Measurements from ENCODE around the gene LAMC3.

Gene LAMC3

GRCh38 chr9:131048332-131048731, 39.4 kb downstream of the LAMC3 start:
- no peak overlapping the region for H3K18ac ChIP-seq (ENCODE audit: low read length)
- no peak overlapping the region for H4K8ac ChIP-seq (ENCODE audit: low read depth, low read length)
- H2BK15ac ChIP-seq (replicated peaks; ENCODE audit: low read depth) = no peak overlapping the region
- H3K9ac ChIP-seq (ENCODE audit: low read length) = no peak overlapping the region
- no peak overlapping the region for H4K5ac ChIP-seq (ENCODE audit: low read length)
- H3K4me3 ChIP-seq (ENCODE audit: low read length) = no peak overlapping the region
- H3K4me2 ChIP-seq (ENCODE audit: low read length) = no peak overlapping the region
- H3K4me1 ChIP-seq (ENCODE audit: control insufficient read depth, low read depth, low read length) = no peaks in the 10 kb centered on the region
- H3K4ac ChIP-seq (ENCODE audit: low read depth, low read length) = no peak overlapping the region
- no peaks in the 10 kb centered on the region for H3K36me3 ChIP-seq (ENCODE audit: control insufficient read depth, insufficient read depth, low read length)
- no peak overlapping the region for H3K23ac ChIP-seq (ENCODE audit: low read length)
- H2AK5ac ChIP-seq (ENCODE audit: low read length) = no peak overlapping the region
- no peak overlapping the region for H2BK120ac ChIP-seq (ENCODE audit: low read depth, low read length)
- H2BK5ac ChIP-seq (ENCODE audit: low read length) = no peak overlapping the region
- H3K79me1 ChIP-seq (ENCODE audit: low read length) = no peaks in the 10 kb centered on the region
- H3K79me2 ChIP-seq (ENCODE audit: control insufficient read depth, insufficient read depth, low read length) = no peaks in the 10 kb centered on the region
- DNase-seq = no peak
- H3K27me3 ChIP-seq (ENCODE audit: insufficient read depth, low read length, poor library complexity) = no peaks in the 10 kb centered on the region
- no peak overlapping the region for H3K27ac ChIP-seq (ENCODE audit: low read depth, low read length)
- no peak overlapping the region for H3K56ac ChIP-seq (ENCODE audit: low read length)
- WGBS (ENCODE audit: extremely low coverage, insufficient coverage, low lambda C conversion rate) = no CpG with 5 or more reads among the region's 6 CpGs

GRCh38 chr9:131048820-131049219, 39.8 kb downstream of the LAMC3 start:
- Histone ChIP-seq H3K79me2 (ENCODE audit: control insufficient read depth, insufficient read depth, low read length) (no peaks in the 10 kb centered on the region), H4K5ac (ENCODE audit: low read length) (no peak overlapping the region), H3K18ac (ENCODE audit: low read length) (no peak overlapping the region), H3K36me3 (ENCODE audit: control insufficient read depth, insufficient read depth, low read length) (no peaks in the 10 kb centered on the region), H2BK15ac (replicated peaks; ENCODE audit: low read depth) (no peak overlapping the region), H3K4me3 (ENCODE audit: low read length) (no peak overlapping the region), H2AK5ac (ENCODE audit: low read length) (no peak overlapping the region), H3K79me1 (ENCODE audit: low read length) (no peaks in the 10 kb centered on the region), H3K4ac (ENCODE audit: low read depth, low read length) (no peak overlapping the region), H3K4me2 (ENCODE audit: low read length) (no peak overlapping the region), H4K8ac (ENCODE audit: low read depth, low read length) (no peak overlapping the region), H3K23ac (ENCODE audit: low read length) (no peak overlapping the region), H3K9ac (ENCODE audit: low read length) (no peak overlapping the region), H2BK5ac (ENCODE audit: low read length) (no peak overlapping the region), H2BK120ac (ENCODE audit: low read depth, low read length) (no peak overlapping the region), H3K27ac (ENCODE audit: low read depth, low read length) (no peak overlapping the region), H3K27me3 (ENCODE audit: insufficient read depth, low read length, poor library complexity) (no peaks in the 10 kb centered on the region), H3K56ac (ENCODE audit: low read length) (no peak overlapping the region), H3K4me1 (ENCODE audit: control insufficient read depth, low read depth, low read length) (no peaks in the 10 kb centered on the region)
- WGBS (ENCODE audit: extremely low coverage, insufficient coverage, low lambda C conversion rate) = no CpG with 5 or more reads among the region's 8 CpGs
- no peak for DNase-seq

GRCh38 chr9:131049829-131050715, 41.1 kb downstream of the LAMC3 start:
- Histone ChIP-seq H3K23ac (ENCODE audit: low read length) (no peak overlapping the region), H3K27ac (ENCODE audit: low read depth, low read length) (no peak overlapping the region)
- no CpG with 5 or more reads among the region's 21 CpGs for WGBS (ENCODE audit: extremely low coverage, insufficient coverage, low lambda C conversion rate)

GRCh38 chr9:131050831-131051230, 41.9 kb downstream of the LAMC3 start:
- no CpG with 5 or more reads among the region's 17 CpGs for WGBS (ENCODE audit: extremely low coverage, insufficient coverage, low lambda C conversion rate)
- H4K8ac ChIP-seq (ENCODE audit: low read depth, low read length) = no peak overlapping the region
- H2BK15ac ChIP-seq (replicated peaks; ENCODE audit: low read depth) = no peak overlapping the region
- no peak overlapping the region for H2BK120ac ChIP-seq (ENCODE audit: low read depth, low read length)
- H3K9ac ChIP-seq (ENCODE audit: low read length) = no peak overlapping the region
- H3K27ac ChIP-seq (ENCODE audit: low read depth, low read length) = no peak overlapping the region
- no peaks in the 10 kb centered on the region for H3K36me3 ChIP-seq (ENCODE audit: control insufficient read depth, insufficient read depth, low read length)
- no peak overlapping the region for H3K4me3 ChIP-seq (ENCODE audit: low read length)
- DNase-seq = no peak
- no peak overlapping the region for H2BK5ac ChIP-seq (ENCODE audit: low read length)
- H3K18ac ChIP-seq (ENCODE audit: low read length) = no peak overlapping the region
- H3K4ac ChIP-seq (ENCODE audit: low read depth, low read length) = no peak overlapping the region
- H3K27me3 ChIP-seq (ENCODE audit: insufficient read depth, low read length, poor library complexity) = no peaks in the 10 kb centered on the region
- no peak overlapping the region for H3K56ac ChIP-seq (ENCODE audit: low read length)
- no peaks in the 10 kb centered on the region for H3K79me1 ChIP-seq (ENCODE audit: low read length)
- H3K79me2 ChIP-seq (ENCODE audit: control insufficient read depth, insufficient read depth, low read length) = no peaks in the 10 kb centered on the region
- no peak overlapping the region for H3K23ac ChIP-seq (ENCODE audit: low read length)
- H3K4me2 ChIP-seq (ENCODE audit: low read length) = no peak overlapping the region
- no peak overlapping the region for H2AK5ac ChIP-seq (ENCODE audit: low read length)
- no peaks in the 10 kb centered on the region for H3K4me1 ChIP-seq (ENCODE audit: control insufficient read depth, low read depth, low read length)
- no peak overlapping the region for H4K5ac ChIP-seq (ENCODE audit: low read length)

More at GRCh38 chr9:131049829-131050715, 41.1 kb downstream of the LAMC3 start:
- Histone ChIP-seq H2BK120ac (ENCODE audit: low read depth, low read length) (no peak overlapping the region), H4K8ac (ENCODE audit: low read depth, low read length) (no peak overlapping the region), H3K4me1 (ENCODE audit: control insufficient read depth, low read depth, low read length) (no peaks in the 10 kb centered on the region), H3K4me3 (ENCODE audit: low read length) (no peak overlapping the region), H3K79me2 (ENCODE audit: control insufficient read depth, insufficient read depth, low read length) (no peaks in the 10 kb centered on the region), H2BK5ac (ENCODE audit: low read length) (no peak overlapping the region), H3K56ac (ENCODE audit: low read length) (no peak overlapping the region), H2BK15ac (replicated peaks; ENCODE audit: low read depth) (no peak overlapping the region), H3K79me1 (ENCODE audit: low read length) (no peaks in the 10 kb centered on the region), H3K18ac (ENCODE audit: low read length) (no peak overlapping the region), H2AK5ac (ENCODE audit: low read length) (no peak overlapping the region), H3K27me3 (ENCODE audit: insufficient read depth, low read length, poor library complexity) (no peaks in the 10 kb centered on the region), H3K9ac (ENCODE audit: low read length) (no peak overlapping the region), H4K5ac (ENCODE audit: low read length) (no peak overlapping the region), H3K36me3 (ENCODE audit: control insufficient read depth, insufficient read depth, low read length) (no peaks in the 10 kb centered on the region), H3K4ac (ENCODE audit: low read depth, low read length) (no peak overlapping the region), H3K4me2 (ENCODE audit: low read length) (no peak overlapping the region)
- DNase-seq = peak; percentile 54

GRCh38 chr9:131051592-131052517, 42.9 kb downstream of the LAMC3 start:
- Histone ChIP-seq H2BK15ac (replicated peaks; ENCODE audit: low read depth) (no peak overlapping the region), H2AK5ac (ENCODE audit: low read length) (no peak overlapping the region), H3K27me3 (ENCODE audit: insufficient read depth, low read length, poor library complexity) (no peaks in the 10 kb centered on the region), H3K79me1 (ENCODE audit: low read length) (no peaks in the 10 kb centered on the region), H3K79me2 (ENCODE audit: control insufficient read depth, insufficient read depth, low read length) (no peaks in the 10 kb centered on the region), H4K8ac (ENCODE audit: low read depth, low read length) (no peak overlapping the region), H3K9ac (ENCODE audit: low read length) (no peak overlapping the region), H3K23ac (ENCODE audit: low read length) (no peak overlapping the region), H4K5ac (ENCODE audit: low read length) (no peak overlapping the region), H3K27ac (ENCODE audit: low read depth, low read length) (no peak overlapping the region), H2BK5ac (ENCODE audit: low read length) (no peak overlapping the region), H2BK120ac (ENCODE audit: low read depth, low read length) (no peak overlapping the region), H3K36me3 (ENCODE audit: control insufficient read depth, insufficient read depth, low read length) (no peaks in the 10 kb centered on the region), H3K56ac (ENCODE audit: low read length) (no peak overlapping the region), H3K18ac (ENCODE audit: low read length) (no peak overlapping the region), H3K4me2 (ENCODE audit: low read length) (no peak overlapping the region), H3K4ac (ENCODE audit: low read depth, low read length) (no peak overlapping the region), H3K4me3 (ENCODE audit: low read length) (no peak overlapping the region), H3K4me1 (ENCODE audit: control insufficient read depth, low read depth, low read length) (no peaks in the 10 kb centered on the region)
- no peak for DNase-seq
- no CpG with 5 or more reads among the region's 25 CpGs for WGBS (ENCODE audit: extremely low coverage, insufficient coverage, low lambda C conversion rate)
